HG03575 (cell line): ENCODE measurements around the gene DHX34.
"Not testable (repeated sequence)": the region's sequence is repeated elsewhere in the genome, so short reads cannot be mapped to it uniquely, and the experiment has no call there.

Source experiments
- ATAC-seq: cut with Tn5 transposase; IDR thresholded peaks from one replicate; pipeline ENCODE4 v1.9.1; 2021; ENCODE audit not compliant: unreplicated experiment, insufficient number of reproducible peaks, low FRiP score; ENCODE audit errors: extremely low read depth

The DHX34 gene

DNA sequence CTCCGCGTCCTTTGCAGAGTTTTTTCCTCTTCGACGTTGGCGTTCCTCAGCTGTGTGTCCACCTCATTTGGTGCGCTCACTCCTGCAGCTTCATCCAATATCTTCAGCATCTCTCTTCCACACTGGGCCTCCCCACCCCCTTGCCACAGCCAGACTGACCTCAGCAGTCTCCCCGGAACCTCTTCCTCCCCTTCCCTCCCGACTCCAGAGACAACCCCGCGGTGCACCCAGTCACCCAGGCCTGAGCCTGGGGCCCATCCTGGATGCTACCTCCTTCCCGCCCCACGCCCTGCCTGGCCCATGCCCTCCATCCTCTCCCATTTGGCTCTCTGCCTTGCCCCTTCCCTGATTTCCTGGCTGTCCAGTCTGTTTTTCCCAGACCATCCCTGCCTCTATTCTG is 25.2 kb upstream of the DHX34 start:
- ATAC-seq, result no peak

- ATAC-seq, result no peak
Observed at GRCh38 chr19:47324502-47324901, 24.6 kb upstream of the DHX34 start.

GRCh38 chr19:47330466-47330869 is 18.6 kb upstream of the DHX34 start:
- ATAC-seq, result no peak

- no peak for ATAC-seq
Observed at GRCh38 chr19:47331490-47331889, 17.6 kb upstream of the DHX34 start.

- ATAC-seq, result no peak
Observed at GRCh38 chr19:47331931-47332547, 17.1 kb upstream of the DHX34 start, which contains the start of gene C5AR2. Gene C5AR2, plus strand, starts transcription at chr19:47332175. Its CDS starts 8,625 bp downstream, at chr19:47340800.

- ATAC-seq, result not testable (repeated sequence)
Observed at GRCh38 chr19:47336765-47337718, 12.1 kb upstream of the DHX34 start.

DNA sequence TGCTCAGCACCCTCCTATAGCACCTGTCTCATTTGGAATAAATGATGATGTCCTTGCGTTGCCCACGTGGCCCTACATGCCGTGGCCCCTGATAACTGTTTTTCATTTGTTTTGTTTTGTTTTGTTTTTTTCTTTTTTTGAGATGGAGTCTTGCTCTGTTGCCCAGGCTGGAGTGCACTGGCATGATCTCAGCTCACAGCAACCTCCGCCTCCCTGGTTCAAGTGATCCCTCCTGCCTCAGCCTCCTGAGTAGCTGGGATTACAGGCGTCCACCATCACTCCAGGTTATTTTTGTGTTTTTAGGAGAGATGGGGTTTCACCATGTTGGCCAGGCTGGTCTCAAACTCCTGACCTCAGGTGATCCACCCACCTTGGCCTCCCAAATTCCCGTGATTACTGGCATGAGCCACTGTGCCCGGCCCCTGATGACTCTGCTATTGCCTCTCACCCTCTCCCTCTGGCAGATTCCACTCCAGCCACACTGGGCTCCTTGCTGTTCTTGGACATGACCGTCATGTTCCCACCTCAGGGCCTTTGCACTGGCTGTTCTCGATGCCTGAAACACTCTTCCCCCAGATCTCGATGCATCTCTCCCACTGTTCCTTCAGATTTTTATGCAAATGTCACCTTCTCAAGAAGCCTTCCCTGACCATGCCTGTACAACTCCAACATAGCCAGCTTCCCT is 9.8 kb upstream of the DHX34 start:
- ATAC-seq, result no peak

DNA sequence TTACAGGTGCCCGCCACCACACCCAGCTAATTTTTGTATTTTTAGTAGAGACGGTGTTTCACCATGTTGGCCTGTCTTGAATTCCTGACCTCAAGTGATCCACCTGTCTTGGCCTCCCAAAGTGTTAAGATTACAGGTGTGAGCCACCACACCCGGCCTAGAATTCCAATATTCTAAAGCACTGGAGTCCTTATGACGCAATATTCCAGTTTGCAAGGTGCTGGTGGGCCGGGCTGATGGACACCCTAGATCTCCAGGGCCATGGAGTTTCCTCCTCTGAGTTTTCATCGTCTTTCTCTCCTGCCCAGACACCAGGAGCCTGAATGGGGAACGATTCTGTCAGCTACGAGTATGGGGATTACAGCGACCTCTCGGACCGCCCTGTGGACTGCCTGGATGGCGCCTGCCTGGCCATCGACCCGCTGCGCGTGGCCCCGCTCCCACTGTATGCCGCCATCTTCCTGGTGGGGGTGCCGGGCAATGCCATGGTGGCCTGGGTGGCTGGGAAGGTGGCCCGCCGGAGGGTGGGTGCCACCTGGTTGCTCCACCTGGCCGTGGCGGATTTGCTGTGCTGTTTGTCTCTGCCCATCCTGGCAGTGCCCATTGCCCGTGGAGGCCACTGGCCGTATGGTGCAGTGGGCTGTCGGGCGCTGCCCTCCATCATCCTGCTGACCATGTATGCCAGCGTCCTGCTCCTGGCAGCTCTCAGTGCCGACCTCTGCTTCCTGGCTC is 8.5 kb upstream of the DHX34 start:
- ATAC-seq, result no peak

- ATAC-seq, result no peak
Observed at GRCh38 chr19:47341734-47342133, 7.4 kb upstream of the DHX34 start.

DNA sequence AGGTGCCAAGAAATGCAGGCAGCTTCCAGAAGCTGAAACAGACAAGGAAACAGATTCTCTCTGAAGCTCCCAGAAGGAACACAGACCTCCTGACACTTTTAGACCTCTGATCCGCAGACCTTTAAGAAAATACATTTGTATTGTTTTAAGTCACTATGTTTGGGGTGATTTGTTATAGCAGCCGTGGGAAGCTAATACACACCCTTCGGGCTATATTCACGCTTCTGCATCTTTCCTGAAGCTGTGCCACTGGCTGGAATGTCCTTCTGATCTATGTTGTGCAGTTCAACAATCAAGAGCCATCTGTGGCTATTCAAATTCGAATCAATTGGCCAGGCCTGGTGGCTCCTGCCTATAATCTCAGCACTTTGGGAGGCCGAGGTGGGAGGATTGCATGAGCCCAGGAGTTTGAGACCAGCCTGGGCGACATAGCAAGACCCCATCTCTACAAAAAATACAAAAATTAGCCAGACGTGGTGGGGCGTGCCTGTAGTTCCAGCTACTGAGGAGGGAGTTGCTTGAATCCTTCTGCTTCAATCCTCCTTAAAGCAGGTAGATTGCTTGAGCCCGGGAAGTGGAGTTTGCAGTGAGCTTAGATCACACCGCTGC is 5.8 kb upstream of the DHX34 start:
- ATAC-seq, result no peak

DNA sequence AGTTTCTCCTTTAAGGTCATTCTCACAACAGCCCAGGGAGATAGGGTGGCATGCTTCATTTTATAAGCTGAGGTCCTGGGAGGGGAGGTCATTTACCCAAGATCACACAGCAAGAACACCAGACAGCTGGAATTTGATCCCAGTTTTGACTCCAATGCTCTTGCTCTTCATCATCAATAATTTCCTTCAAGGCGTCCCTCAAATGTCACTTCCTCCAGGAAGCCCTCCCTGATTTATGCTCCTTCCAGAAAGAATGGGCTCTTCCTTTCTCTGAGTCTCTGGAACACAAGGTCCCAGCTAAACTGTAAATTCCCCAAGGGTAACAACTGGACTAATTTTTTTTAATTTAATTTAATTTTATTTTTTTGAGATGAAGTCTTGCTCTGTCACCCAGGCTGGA is 4.7 kb upstream of the DHX34 start:
- ATAC-seq, result no peak

DNA sequence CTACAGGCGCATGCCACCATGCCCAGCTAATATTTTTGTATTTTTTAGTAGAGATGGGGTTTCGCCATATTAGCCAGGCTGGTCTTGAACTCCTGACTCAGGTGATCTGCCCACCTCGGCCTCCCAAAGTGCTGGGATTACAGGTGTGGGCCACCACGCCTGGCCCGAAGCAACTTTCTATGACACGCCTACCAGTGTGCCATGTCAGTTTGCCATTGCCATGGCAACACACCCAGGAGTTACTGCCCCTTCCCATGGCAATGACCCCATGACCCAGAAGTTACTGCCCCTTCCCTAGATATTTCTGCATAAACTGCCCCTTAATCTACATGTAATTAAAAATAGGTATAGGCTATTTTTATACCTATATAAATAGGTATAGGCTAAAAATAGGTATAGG is 3.1 kb upstream of the DHX34 start:
- not testable (repeated sequence) for ATAC-seq

- ATAC-seq, result no peak
Observed at GRCh38 chr19:47350630-47351029, 1.5 kb downstream of the DHX34 start.

DNA sequence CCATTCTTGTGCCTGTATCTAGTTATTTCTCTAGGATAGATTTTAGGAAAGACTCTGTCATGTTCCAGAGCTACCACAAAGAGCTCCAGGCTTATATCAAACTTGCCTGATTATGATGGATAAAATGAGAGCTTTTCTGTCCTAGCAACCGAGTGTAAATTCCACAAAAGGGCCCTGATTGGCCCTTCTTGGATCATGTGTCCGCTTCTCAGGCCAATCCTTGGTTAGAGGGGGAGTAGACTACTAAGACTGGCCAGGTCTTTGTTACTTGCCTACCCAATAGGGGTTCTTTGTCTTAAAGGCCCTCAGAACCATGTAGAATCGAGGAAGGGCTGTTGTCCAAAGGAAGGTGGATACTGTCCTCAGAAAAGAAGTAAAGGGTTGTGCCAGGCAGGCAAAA is 2.4 kb downstream of the DHX34 start:
- ATAC-seq, result no peak

GRCh38 chr19:47352095-47352494 is 3.0 kb downstream of the DHX34 start:
- no peak for ATAC-seq

DNA sequence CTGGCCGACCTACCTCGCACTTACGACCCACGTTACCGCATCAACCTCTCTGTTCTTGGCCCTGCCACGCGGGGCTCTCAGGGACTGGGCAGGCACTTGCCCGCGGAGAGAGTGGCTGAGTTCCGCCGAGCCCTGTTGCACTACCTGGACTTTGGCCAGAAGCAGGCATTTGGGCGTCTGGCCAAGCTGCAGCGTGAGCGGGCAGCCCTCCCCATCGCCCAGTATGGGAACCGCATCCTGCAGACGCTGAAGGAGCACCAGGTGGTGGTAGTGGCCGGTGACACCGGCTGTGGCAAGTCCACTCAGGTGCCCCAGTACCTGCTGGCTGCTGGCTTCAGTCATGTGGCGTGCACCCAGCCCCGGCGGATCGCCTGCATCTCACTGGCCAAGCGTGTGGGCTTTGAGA is 4.2 kb downstream of the DHX34 start:
- no peak for ATAC-seq

GRCh38 chr19:47356900-47357299 is 7.8 kb downstream of the DHX34 start:
- no peak for ATAC-seq

GRCh38 chr19:47357788-47358680 is 8.9 kb downstream of the DHX34 start:
- no peak for ATAC-seq
